ENCODE results near the gene XPNPEP3.
"Not testable (repeated sequence)": the region's sequence is repeated elsewhere in the genome, so short reads cannot be mapped to it uniquely, and the experiment has no call there.

XPNPEP3 gene

DNA sequence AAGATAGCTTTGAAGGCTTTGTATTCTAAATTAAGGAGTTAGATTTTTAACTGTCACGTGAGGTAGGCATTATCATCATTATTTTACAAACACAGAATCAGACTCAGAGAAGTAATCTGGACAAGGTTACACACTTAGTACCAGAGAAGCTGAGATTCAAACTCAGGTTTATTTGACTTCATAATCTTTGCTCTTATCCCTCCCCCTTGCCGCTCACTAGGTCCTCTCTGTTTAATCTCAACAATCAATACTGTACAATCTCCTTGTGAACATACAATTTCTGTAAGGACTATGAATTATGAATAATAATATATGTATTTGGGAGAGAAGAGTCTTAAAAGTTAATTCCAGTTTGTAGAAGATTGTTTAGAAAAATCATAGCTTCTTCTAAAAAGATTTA is 10.2 kb downstream of the XPNPEP3 start:
- POLR2A ChIA-PET: interaction anchor here (2.6 kb wide), 1 partner anchor 10 kb away, joined by 14 read pairs; the partner anchor contains the start of genes ST13 and XPNPEP3
- TF ChIP-seq ZNF394 (tag by site-specific recombination; IDR thresholded peaks at IDR 0.05; ENCODE audit: borderline replicate concordance) (no peak), ZNF248 (tag by site-specific recombination; IDR thresholded peaks at IDR 0.05) (no peak), TCF7L2 (IDR thresholded peaks at IDR 0.05; ENCODE audit: borderline replicate concordance, low read depth, low read length) (no peak), ZNF223 (tag by site-specific recombination; IDR thresholded peaks at IDR 0.05) (no peak), ZNF140 (tag by site-specific recombination; IDR thresholded peaks at IDR 0.05) (no peak), ZFHX2 (tag by site-specific recombination; conservative IDR thresholded peaks at IDR 0.05) (no peak), SP3 (tag by site-specific recombination; IDR thresholded peaks at IDR 0.05) (no peak), ZNF792 (tag by site-specific recombination; IDR thresholded peaks at IDR 0.05) (no peak), REPIN1 (tag by site-specific recombination; IDR thresholded peaks at IDR 0.05; ENCODE audit: low read depth) (no peak), ZNF423 (tag by site-specific recombination; IDR thresholded peaks at IDR 0.05) (no peak), ZNF266 (tag by site-specific recombination; IDR thresholded peaks at IDR 0.05; ENCODE audit: low read depth) (no peak), ZNF623 (tag by site-specific recombination; IDR thresholded peaks at IDR 0.05) (no peak), ZNF510 (tag by site-specific recombination; IDR thresholded peaks at IDR 0.05; ENCODE audit: insufficient replicate concordance) (no peak), ZNF184 (tag by site-specific recombination; IDR thresholded peaks at IDR 0.05) (no peak)
- TF ChIP-seq, protein P1, sequence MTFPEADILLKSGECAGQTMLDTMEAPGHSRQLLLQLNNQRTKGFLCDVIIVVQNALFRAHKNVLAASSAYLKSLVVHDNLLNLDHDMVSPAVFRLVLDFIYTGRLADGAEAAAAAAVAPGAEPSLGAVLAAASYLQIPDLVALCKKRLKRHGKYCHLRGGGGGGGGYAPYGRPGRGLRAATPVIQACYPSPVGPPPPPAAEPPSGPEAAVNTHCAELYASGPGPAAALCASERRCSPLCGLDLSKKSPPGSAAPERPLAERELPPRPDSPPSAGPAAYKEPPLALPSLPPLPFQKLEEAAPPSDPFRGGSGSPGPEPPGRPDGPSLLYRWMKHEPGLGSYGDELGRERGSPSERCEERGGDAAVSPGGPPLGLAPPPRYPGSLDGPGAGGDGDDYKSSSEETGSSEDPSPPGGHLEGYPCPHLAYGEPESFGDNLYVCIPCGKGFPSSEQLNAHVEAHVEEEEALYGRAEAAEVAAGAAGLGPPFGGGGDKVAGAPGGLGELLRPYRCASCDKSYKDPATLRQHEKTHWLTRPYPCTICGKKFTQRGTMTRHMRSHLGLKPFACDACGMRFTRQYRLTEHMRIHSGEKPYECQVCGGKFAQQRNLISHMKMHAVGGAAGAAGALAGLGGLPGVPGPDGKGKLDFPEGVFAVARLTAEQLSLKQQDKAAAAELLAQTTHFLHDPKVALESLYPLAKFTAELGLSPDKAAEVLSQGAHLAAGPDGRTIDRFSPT (tag by site-specific recombination; IDR thresholded peaks at IDR 0.05): no peak
- TF ChIP-seq, protein P2, sequence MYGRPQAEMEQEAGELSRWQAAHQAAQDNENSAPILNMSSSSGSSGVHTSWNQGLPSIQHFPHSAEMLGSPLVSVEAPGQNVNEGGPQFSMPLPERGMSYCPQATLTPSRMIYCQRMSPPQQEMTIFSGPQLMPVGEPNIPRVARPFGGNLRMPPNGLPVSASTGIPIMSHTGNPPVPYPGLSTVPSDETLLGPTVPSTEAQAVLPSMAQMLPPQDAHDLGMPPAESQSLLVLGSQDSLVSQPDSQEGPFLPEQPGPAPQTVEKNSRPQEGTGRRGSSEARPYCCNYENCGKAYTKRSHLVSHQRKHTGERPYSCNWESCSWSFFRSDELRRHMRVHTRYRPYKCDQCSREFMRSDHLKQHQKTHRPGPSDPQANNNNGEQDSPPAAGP (tag by site-specific recombination; IDR thresholded peaks at IDR 0.05): no peak
- TF ChIP-seq, protein P3, sequence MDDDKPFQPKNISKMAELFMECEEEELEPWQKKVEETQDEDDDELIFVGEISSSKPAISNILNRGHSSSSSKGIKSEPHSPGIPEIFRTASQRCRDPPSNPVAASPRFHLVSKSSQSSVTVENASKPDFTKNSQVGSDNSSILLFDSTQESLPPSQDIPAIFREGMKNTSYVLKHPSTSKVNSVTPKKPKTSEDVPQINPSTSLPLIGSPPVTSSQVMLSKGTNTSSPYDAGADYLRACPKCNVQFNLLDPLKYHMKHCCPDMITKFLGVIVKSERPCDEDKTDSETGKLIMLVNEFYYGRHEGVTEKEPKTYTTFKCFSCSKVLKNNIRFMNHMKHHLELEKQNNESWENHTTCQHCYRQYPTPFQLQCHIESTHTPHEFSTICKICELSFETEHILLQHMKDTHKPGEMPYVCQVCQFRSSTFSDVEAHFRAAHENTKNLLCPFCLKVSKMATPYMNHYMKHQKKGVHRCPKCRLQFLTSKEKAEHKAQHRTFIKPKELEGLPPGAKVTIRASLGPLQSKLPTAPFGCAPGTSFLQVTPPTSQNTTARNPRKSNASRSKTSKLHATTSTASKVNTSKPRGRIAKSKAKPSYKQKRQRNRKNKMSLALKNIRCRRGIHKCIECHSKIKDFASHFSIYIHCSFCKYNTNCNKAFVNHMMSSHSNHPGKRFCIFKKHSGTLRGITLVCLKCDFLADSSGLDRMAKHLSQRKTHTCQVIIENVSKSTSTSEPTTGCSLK (tag by site-specific recombination; IDR thresholded peaks at IDR 0.05): no peak
- CTCF ChIA-PET: interaction anchor here (0.8 to 1.2 kb wide), 5 partner anchors 9 to 370 kb away, joined by 3 to 6 read pairs (median 4); partner anchors contain the start of genes ST13 and XPNPEP3

DNA sequence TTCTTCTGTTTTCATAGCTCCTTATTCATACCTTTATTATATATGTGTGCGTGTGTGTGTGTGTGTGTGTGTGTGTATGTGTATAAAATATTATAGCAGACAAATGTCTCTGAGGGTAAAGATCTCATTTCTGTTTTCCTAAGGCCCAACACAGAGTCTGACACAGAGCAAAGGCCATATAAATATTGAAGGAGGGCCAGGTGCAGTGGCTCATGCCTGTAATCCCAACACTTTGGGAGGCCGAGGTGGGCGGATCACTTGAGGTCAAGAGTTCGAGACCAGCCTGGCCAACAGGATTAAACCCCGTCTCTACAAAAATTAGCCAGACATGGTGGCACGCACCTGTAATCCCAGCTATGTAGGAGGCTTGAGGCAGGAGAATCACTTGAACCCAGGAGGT is 11.4 kb downstream of the XPNPEP3 start:
- peaks cover 14 to 22% of the 10 kb centered on the region in 2 experiments for H3K36me3 ChIP-seq (ENCODE audit: control insufficient read depth in 2 of 2, insufficient read depth in 1 of 2, low read length in 2 of 2)
- not testable (repeated sequence) for H3K27ac ChIP-seq (ENCODE audit: extremely low read depth, low read depth, low read length); H3K9me3 ChIP-seq (ENCODE audit: control insufficient read depth, insufficient read depth, low read depth, low read length); H3K4me1 ChIP-seq (ENCODE audit: control insufficient read depth, insufficient read depth, low read length); H3K4me3 ChIP-seq (ENCODE audit: low read depth, low read length)
- ChIA-PET CTCF (interaction anchor here (0.9 kb wide), 1 partner anchor 17 kb away, joined by 3 read pairs; no protein-coding TSS in a partner anchor), POLR2A (interaction anchor here (0.7 to 2.6 kb wide), 4 partner anchors 9 to 143 kb away, joined by 3 to 14 read pairs (median 4); partner anchors contain the start of genes ST13 and XPNPEP3)

More for the DNA sequence above, 10.2 kb downstream of the XPNPEP3 start:
- no peaks in the 10 kb centered on the region for H3K9me3 ChIP-seq (ENCODE audit: control insufficient read depth, insufficient read depth, low read depth, low read length)
- no peak overlapping the region for H3K4me3 ChIP-seq (ENCODE audit: low read depth, low read length)
- H3K36me3 ChIP-seq (ENCODE audit: control insufficient read depth in 2 of 2, insufficient read depth in 1 of 2, low read length in 2 of 2): peaks cover 10 to 19% of the 10 kb centered on the region in 2 experiments
- H3K27ac ChIP-seq (ENCODE audit: extremely low read depth, low read depth, low read length): no peak overlapping the region
- 0 out of 2 replicates have a peak, but pooled peaks cover 4% of the 10 kb centered on the region for H3K4me1 ChIP-seq (ENCODE audit: control insufficient read depth, insufficient read depth, low read length)
